ENCODE data around the gene TMEM273.

GRCh38 chr10:49131507-49132361 lies 56.5 kb downstream of the TMEM273 start:
- TF ChIP-seq CTCF (optimal IDR thresholded peaks at IDR 0.05 in 1 of 3, IDR thresholded peaks at IDR 0.05 in 1 of 3, conservative IDR thresholded peaks at IDR 0.05 in 1 of 3; ENCODE audit: extremely low read depth in 1 of 3, insufficient read depth in 2 of 3, low read length in 3 of 3) (no peak), EZH2 (IDR thresholded peaks at IDR 0.05; ENCODE audit: low read length) (no peak)

Data from keratinocyte (primary cell).